Activated CD4-positive, alpha-beta T cell treated with anti-CD3 and anti-CD28 coated beads for 48 hours (primary cell): ENCODE data around the gene ACOT12.

ENCODE experiments used
- DNase-seq: peaks from one replicate; pipeline ENCODE4 v3.0.0-alpha.2; 2020

Gene ACOT12

GRCh38 chr5:81283976-81284375 is 110.0 kb downstream of the ACOT12 start:
- no peak for DNase-seq
